GM21717 (cell line): ENCODE results near the gene ZNF532.

Experiments used
- ATAC-seq: cut with Tn5 transposase; IDR thresholded peaks from one replicate; pipeline ENCODE4 v1.9.1; 2021; ENCODE audit warnings: mild to moderate bottlenecking, moderate library complexity; ENCODE audit not compliant: unreplicated experiment

ZNF532 gene

GRCh38 chr18:59029663-59030429 is 165.2 kb downstream of the ZNF532 start:
- no peak for ATAC-seq

GRCh38 chr18:59032308-59032707 is 167.6 kb downstream of the ZNF532 start:
- no peak for ATAC-seq

GRCh38 chr18:59033359-59033758 is 168.7 kb downstream of the ZNF532 start:
- no peak for ATAC-seq

- no peak for ATAC-seq
Measured at GRCh38 chr18:59033974-59034373, 169.3 kb downstream of the ZNF532 start.

GRCh38 chr18:59035591-59035990 is 170.9 kb downstream of the ZNF532 start:
- ATAC-seq = no peak
